Neural cell (in vitro differentiated cells): ENCODE measurements around the gene STX16. TPM values are rescaled to one million over a fixed set of nuclear protein-coding genes. Genes with fewer than 3 reads are reported as not detected.

Experiments used
- H2AFZ ChIP-seq: fragments of 200-600, 300-800 bp; sonication (generic), shearing (Covaris generic); 2 replicates; pipeline ENCODE4 v1.6.0; 2014; ENCODE audit warnings: low read depth, mild to moderate bottlenecking, antibody characterized with exemption, low read length, moderate library complexity
- H3F3A ChIP-seq: fragments of 200-600 bp; shearing (Covaris generic); 2 replicates; pipeline ENCODE4 v1.6.1; 2016; ENCODE audit warnings: mild to moderate bottlenecking, moderate library complexity, mixed read lengths, antibody characterized with exemption, low read length; ENCODE audit not compliant: insufficient read depth, poor library complexity, severe bottlenecking
- H3K27ac ChIP-seq: fragments of 200-600, 300-800 bp; sonication (generic), shearing (Covaris generic); 2 replicates; pipeline ENCODE4 v1.5.1; 2014; ENCODE audit warnings: mild to moderate bottlenecking, low read length, moderate library complexity
- H3K27me3 ChIP-seq: fragments of 300-800, 200-600 bp; sonication (generic), shearing (Covaris generic); 2 replicates; pipeline ENCODE4 v1.6.0; 2014; ENCODE audit warnings: mild to moderate bottlenecking, low read depth, low read length, moderate library complexity; ENCODE audit not compliant: insufficient read depth
- H3K36me3 ChIP-seq: fragments of 300-800, 200-600 bp; sonication (generic), shearing (Covaris generic); 2 replicates; pipeline ENCODE4 v1.5.1; 2014; ENCODE audit warnings: mild to moderate bottlenecking, antibody characterized with exemption, low read length, moderate library complexity; ENCODE audit not compliant: insufficient read depth
- H3K4me2 ChIP-seq: fragments of 300-800, 200-600 bp; sonication (generic), shearing (Covaris generic); 2 replicates; pipeline ENCODE4 v1.6.0; 2014; ENCODE audit warnings: mild to moderate bottlenecking, low read length
- H3K4me3 ChIP-seq: fragments of 300-800, 200-600 bp; sonication (generic), shearing (Covaris generic); 2 replicates; pipeline ENCODE4 v1.5.1; 2014; ENCODE audit warnings: mild to moderate bottlenecking, low read length, moderate library complexity
- H3K79me2 ChIP-seq: fragments of 200-600 bp; shearing (Covaris generic); replicated peaks from 2 replicates; pipeline ENCODE4 v1.6.0; 2014; ENCODE audit warnings: mild to moderate bottlenecking, low read length, moderate library complexity; ENCODE audit not compliant: insufficient read depth
- H3K9ac ChIP-seq: fragments of 300-800, 200-600 bp; sonication (generic), shearing (Covaris generic); 2 replicates; pipeline ENCODE4 v1.6.1; 2016; ENCODE audit warnings: mild to moderate bottlenecking, low read length, mixed read lengths
- H3K9me2 ChIP-seq: fragments of 200-600 bp; shearing (Covaris generic); 2 replicates; pipeline ENCODE4 v1.6.1; 2016; ENCODE audit warnings: mild to moderate bottlenecking, low read length, mixed read lengths; ENCODE audit not compliant: insufficient read depth
- H3K9me3 ChIP-seq: fragments of 200-600, 300-800 bp; sonication (generic), shearing (Covaris generic); 2 replicates; pipeline ENCODE4 v1.6.1; 2016; ENCODE audit warnings: mild to moderate bottlenecking, mixed run types, low read length, moderate library complexity, mixed read lengths
- H4K20me1 ChIP-seq: fragments of 200-600 bp; shearing (Covaris generic); 2 replicates; pipeline ENCODE4 v1.6.1; 2016; ENCODE audit warnings: mild to moderate bottlenecking, mixed run types; ENCODE audit not compliant: insufficient read depth
- EP300 ChIP-seq: fragments of 450-650 bp; conservative IDR thresholded peaks from 2 replicates; pipeline ENCODE4 v1.6.1; 2014; ENCODE audit warnings: antibody characterized with exemption, mild to moderate bottlenecking, moderate library complexity; ENCODE audit not compliant: poor library complexity, severe bottlenecking
- EZH2 ChIP-seq: fragments of 200-600, 300-800 bp; shearing (Covaris generic), sonication (generic); IDR thresholded peaks from 2 replicates; pipeline ENCODE4 v1.6.1; 2014; ENCODE audit warnings: antibody characterized with exemption, low read length, borderline replicate concordance, mild to moderate bottlenecking; ENCODE audit not compliant: insufficient read depth, poor library complexity, severe bottlenecking
- MXI1 ChIP-seq: fragments of 450-650 bp; conservative IDR thresholded peaks from 2 replicates; pipeline ENCODE4 v1.6.1; 2014; ENCODE audit warnings: antibody characterized with exemption, mild to moderate bottlenecking; ENCODE audit not compliant: poor library complexity, severe bottlenecking
- POLR2AphosphoS5 ChIP-seq: IDR thresholded peaks from 2 replicates; pipeline ENCODE4 v1.6.1; 2012
- RAD21 ChIP-seq: fragments of 450-650 bp; conservative IDR thresholded peaks from 2 replicates; pipeline ENCODE4 v1.6.1; 2014; ENCODE audit warnings: antibody characterized with exemption, mild to moderate bottlenecking, moderate library complexity
- SMC3 ChIP-seq: fragments of 450-650 bp; conservative IDR thresholded peaks from 2 replicates; pipeline ENCODE4 v1.6.1; 2014; ENCODE audit warnings: antibody characterized with exemption, mild to moderate bottlenecking, moderate library complexity; ENCODE audit not compliant: poor library complexity
- TAF1 ChIP-seq: IDR thresholded peaks from 2 replicates; pipeline ENCODE4 v1.6.1; 2012; ENCODE audit warnings: low read depth
- polyA plus RNA-seq: library from polyadenylated mRNA; depleted of rRNA; stranded (reverse); fragments of >200 nt; gene quantifications from 2 replicates; pipeline ENCODE4 v1.2.3, GENCODE V29; 2014
- TF ChIP-seq, protein P1 (sequence below): IDR thresholded peaks from 2 replicates; pipeline ENCODE4 v1.6.1; 2012; ENCODE audit warnings: borderline replicate concordance
- TF ChIP-seq, protein P2 (sequence below): fragments of 450-650 bp; IDR thresholded peaks from 2 replicates; pipeline ENCODE4 v1.5.1; 2014; ENCODE audit warnings: antibody characterized with exemption, mild to moderate bottlenecking, moderate library complexity; ENCODE audit not compliant: poor library complexity, severe bottlenecking

STX16 gene
- polyA plus RNA-seq, 1 donor from 2014 or later = 120 TPM

DNA sequence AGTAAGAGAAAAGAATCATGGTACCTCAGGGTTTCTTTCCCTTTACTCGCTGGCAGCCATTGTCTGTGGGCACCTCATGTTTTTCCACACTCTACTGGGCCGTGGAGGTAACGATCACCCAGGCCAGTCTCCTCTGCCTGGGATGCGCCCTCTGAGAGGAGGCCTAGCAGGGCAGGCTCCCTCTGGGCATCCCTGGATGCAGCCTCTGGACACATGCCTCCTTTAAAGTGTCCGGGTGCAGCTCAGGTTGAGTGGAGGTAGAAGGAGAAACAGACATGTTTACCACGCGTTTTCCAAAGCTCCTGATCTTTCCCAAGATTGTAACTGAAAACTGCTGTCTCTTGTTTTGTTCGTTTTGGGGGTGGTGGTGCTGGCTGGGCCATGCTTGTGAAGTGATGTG lies 27.7 kb downstream of the STX16 start:
- Histone ChIP-seq H3K9me2 (no peaks in the 10 kb centered on the region), H3K4me2 (no peak overlapping the region), H3K27ac (no peak overlapping the region), H3K9me3 (no peaks in the 10 kb centered on the region), H3K79me2 (peaks cover 2% of the 10 kb centered on the region), H3K36me3 (no peaks in the 10 kb centered on the region), H3K9ac (no peak overlapping the region), H3K4me3 (no peak overlapping the region), H3F3A (no peaks in the 10 kb centered on the region), H4K20me1 (no peaks in the 10 kb centered on the region), H3K27me3 (no peaks in the 10 kb centered on the region), H2AFZ (no peak overlapping the region)
- TF ChIP-seq POLR2AphosphoS5 (no peak), TAF1 (no peak)
- TF ChIP-seq, protein P1, sequence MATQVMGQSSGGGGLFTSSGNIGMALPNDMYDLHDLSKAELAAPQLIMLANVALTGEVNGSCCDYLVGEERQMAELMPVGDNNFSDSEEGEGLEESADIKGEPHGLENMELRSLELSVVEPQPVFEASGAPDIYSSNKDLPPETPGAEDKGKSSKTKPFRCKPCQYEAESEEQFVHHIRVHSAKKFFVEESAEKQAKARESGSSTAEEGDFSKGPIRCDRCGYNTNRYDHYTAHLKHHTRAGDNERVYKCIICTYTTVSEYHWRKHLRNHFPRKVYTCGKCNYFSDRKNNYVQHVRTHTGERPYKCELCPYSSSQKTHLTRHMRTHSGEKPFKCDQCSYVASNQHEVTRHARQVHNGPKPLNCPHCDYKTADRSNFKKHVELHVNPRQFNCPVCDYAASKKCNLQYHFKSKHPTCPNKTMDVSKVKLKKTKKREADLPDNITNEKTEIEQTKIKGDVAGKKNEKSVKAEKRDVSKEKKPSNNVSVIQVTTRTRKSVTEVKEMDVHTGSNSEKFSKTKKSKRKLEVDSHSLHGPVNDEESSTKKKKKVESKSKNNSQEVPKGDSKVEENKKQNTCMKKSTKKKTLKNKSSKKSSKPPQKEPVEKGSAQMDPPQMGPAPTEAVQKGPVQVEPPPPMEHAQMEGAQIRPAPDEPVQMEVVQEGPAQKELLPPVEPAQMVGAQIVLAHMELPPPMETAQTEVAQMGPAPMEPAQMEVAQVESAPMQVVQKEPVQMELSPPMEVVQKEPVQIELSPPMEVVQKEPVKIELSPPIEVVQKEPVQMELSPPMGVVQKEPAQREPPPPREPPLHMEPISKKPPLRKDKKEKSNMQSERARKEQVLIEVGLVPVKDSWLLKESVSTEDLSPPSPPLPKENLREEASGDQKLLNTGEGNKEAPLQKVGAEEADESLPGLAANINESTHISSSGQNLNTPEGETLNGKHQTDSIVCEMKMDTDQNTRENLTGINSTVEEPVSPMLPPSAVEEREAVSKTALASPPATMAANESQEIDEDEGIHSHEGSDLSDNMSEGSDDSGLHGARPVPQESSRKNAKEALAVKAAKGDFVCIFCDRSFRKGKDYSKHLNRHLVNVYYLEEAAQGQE = no peak

DNA sequence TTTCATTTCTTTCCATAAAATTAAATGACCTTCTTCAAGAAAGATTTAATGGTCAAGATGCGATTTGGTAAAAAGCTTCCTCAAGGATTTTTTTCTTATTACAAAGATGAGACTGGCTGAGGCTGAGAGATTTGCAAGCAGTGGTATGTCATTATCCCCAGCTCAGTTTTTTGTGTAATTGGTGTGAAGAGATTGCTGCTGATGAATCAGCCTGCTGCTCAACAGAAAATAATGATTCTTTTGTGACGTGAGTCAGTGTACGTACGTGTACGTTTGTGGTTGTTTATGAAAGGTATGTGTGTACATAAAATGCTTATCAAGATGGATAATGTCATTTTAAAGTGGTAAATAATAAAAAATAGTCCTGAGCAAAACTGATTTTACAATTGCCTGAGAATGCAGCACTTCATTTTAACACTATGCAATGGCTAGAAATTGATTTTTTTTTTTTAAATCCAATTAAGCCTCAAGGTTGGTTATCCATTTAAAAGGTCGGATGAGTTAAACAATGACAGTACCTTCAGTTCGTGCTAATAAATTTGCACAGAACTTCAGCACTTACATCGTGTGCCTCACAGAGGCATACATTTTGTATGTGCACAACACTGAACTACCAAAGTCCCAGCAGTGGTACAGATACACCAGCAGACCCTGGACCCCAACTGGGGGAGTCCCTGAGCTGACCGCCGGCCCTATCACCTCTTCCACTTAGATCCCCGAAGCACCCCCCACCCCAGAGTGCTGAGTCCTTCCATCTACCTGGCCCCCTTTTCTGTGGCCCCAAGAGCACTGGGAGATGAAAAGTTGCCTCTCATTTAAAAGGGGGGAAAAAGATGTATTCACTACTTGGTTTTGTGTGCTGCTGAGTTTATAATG lies 31.8 kb downstream of the STX16 start:
- H3K27ac ChIP-seq = no peak overlapping the region
- no peak for TF ChIP-seq EP300
- no peak for TF ChIP-seq SMC3
- no peak for TF ChIP-seq RAD21
- TF ChIP-seq, protein P2, sequence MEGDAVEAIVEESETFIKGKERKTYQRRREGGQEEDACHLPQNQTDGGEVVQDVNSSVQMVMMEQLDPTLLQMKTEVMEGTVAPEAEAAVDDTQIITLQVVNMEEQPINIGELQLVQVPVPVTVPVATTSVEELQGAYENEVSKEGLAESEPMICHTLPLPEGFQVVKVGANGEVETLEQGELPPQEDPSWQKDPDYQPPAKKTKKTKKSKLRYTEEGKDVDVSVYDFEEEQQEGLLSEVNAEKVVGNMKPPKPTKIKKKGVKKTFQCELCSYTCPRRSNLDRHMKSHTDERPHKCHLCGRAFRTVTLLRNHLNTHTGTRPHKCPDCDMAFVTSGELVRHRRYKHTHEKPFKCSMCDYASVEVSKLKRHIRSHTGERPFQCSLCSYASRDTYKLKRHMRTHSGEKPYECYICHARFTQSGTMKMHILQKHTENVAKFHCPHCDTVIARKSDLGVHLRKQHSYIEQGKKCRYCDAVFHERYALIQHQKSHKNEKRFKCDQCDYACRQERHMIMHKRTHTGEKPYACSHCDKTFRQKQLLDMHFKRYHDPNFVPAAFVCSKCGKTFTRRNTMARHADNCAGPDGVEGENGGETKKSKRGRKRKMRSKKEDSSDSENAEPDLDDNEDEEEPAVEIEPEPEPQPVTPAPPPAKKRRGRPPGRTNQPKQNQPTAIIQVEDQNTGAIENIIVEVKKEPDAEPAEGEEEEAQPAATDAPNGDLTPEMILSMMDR = no peak
- no peak for TF ChIP-seq EZH2
- TF ChIP-seq, protein P1 = no peak
- TF ChIP-seq MXI1 = no peak
- TF ChIP-seq TAF1 = no peak
- no peak for TF ChIP-seq POLR2AphosphoS5
- H3K9me3 ChIP-seq = no peaks in the 10 kb centered on the region
- H2AFZ ChIP-seq = no peak overlapping the region
- H3K4me3 ChIP-seq = no peak overlapping the region
- H3K36me3 ChIP-seq = no peaks in the 10 kb centered on the region
- no peaks in the 10 kb centered on the region for H4K20me1 ChIP-seq
- H3K9ac ChIP-seq = no peak overlapping the region
- H3K9me2 ChIP-seq = no peaks in the 10 kb centered on the region
- no peaks in the 10 kb centered on the region for H3K79me2 ChIP-seq
- H3K4me2 ChIP-seq = no peak overlapping the region
- H3K27me3 ChIP-seq = no peaks in the 10 kb centered on the region
- no peaks in the 10 kb centered on the region for H3F3A ChIP-seq
